Esophagus muscularis mucosa (tissue), 4 donors: ENCODE measurements around the gene NPAS1. TPM values are rescaled to one million over a fixed set of nuclear protein-coding genes. Genes with fewer than 3 reads are reported as not detected.

Source experiments
- DNase-seq: peaks from one replicate; pipeline ENCODE4 v3.0.0-alpha.2; 2017; ENCODE audit errors: extremely low spot score
- H3K27ac ChIP-seq, 4 donors: fragments of 200-600 bp; sonication (generic); replicated peaks in 1 of 4; 1 replicate in 3 of 4; 2 replicates in 1 of 4; pipeline ENCODE4 v1.5.1; 2016 to 2019; ENCODE audit warnings: mild to moderate bottlenecking in 1 of 4
- H3K27me3 ChIP-seq, 4 donors: fragments of 200-600 bp; sonication (generic); one replicate each; pipeline versions ENCODE4 v1.5.1 to v1.6.0; 2016 to 2019
- H3K36me3 ChIP-seq, 4 donors: fragments of 200-600 bp; sonication (generic); one replicate each; pipeline ENCODE4 v1.5.1; 2016 to 2019
- H3K4me1 ChIP-seq, 4 donors: fragments of 200-600 bp; sonication (generic); one replicate each; pipeline ENCODE4 v1.5.1; 2016 to 2019
- H3K4me3 ChIP-seq, 4 donors: fragments of 200-600 bp; sonication (generic); 1 replicate in 2 of 4; 2 replicates in 2 of 4; pipeline ENCODE4 v1.5.1; 2016 to 2019; ENCODE audit warnings: mild to moderate bottlenecking in 4 of 4, moderate library complexity in 1 of 4
- H3K9me3 ChIP-seq, 4 donors: fragments of 200-600 bp; sonication (generic); 1 replicate in 3 of 4; 2 replicates in 1 of 4; pipeline ENCODE4 v1.5.1; 2016 to 2019
- CTCF ChIP-seq, 3 experiments: fragments of 200-600 bp in 2 of 3; fragments of 450-650 bp in 1 of 3; sonication (generic) in 2 of 3; IDR thresholded peaks; one replicate each; pipeline ENCODE4 v1.5.1; 2017 to 2019; ENCODE audit warnings: antibody characterized with exemption in 3 of 3, mild to moderate bottlenecking in 2 of 3, moderate library complexity in 1 of 3
- EP300 ChIP-seq: sonication (generic); formaldehyde crosslinking; IDR thresholded peaks from one replicate; pipeline ENCODE4 v1.6.1; 2017; ENCODE audit warnings: antibody characterized with exemption
- POLR2A ChIP-seq: fragments of 450-650 bp; IDR thresholded peaks from one replicate; pipeline ENCODE4 v1.6.1; 2017; ENCODE audit warnings: antibody characterized with exemption, moderate library complexity, mild to moderate bottlenecking, low read depth
- POLR2AphosphoS5 ChIP-seq, 2 donors: sonication (generic); formaldehyde crosslinking; IDR thresholded peaks; one replicate each; pipeline ENCODE4 v1.6.1; 2017; ENCODE audit warnings: antibody characterized with exemption in 2 of 2
- WGBS: methylation state at CpG from one replicate; pipeline ENCODE4 v1.1.5; 2018; 5-methylcytosine and 5-hydroxymethylcytosine counted together
- intact Hi-C: fragments of 100-400 bp; cut with DNase I; formaldehyde crosslinking; loops from one replicate; pipeline ENCODE4 v1.15.1; 2023
- total RNA-seq, 4 donors: library from RNA; depleted of rRNA; stranded (reverse); fragments of >200 nt; gene quantifications; one replicate each; pipeline versions ENCODE4 v1.1.0 to v1.2.1, GENCODE V29; 2016

Gene NPAS1
- total RNA-seq, 4 donors from 2014 or later, result 0.34 TPM; not detected in 3

GRCh38 chr19:46975011-46975924, 44.4 kb upstream of the NPAS1 start:
- Histone ChIP-seq H3K27me3 (no peaks in the 10 kb centered on the region), H3K4me1 (peaks cover 66 to 100% (median 87%) of the 10 kb centered on the region in 4 donors), H3K9me3 (no peaks in the 10 kb centered on the region), H3K4me3 (no peak overlapping the region), H3K27ac (peak overlapping the region; percentile 80 to 91 (median 85)), H3K36me3 (peaks cover 0 to 3% (median 0%) of the 10 kb centered on the region in 4 donors)
- no peak for DNase-seq
- no peak for TF ChIP-seq CTCF (IDR thresholded peaks at IDR 0.05)
- intact Hi-C loops, result no loop called here
- 67% methylated on average over 15 of the region's 16 CpGs for WGBS

- Histone ChIP-seq H3K27ac (peak overlapping the region; percentile 80 to 91 (median 85)), H3K4me1 (peaks cover 75 to 100% (median 89%) of the 10 kb centered on the region in 4 donors), H3K4me3 (peak overlapping the region in 3 of 4 donors; percentile 1 to 27 (median 12)), H3K27me3 (no peaks in the 10 kb centered on the region), H3K9me3 (no peaks in the 10 kb centered on the region), H3K36me3 (peaks cover 0 to 3% (median 0%) of the 10 kb centered on the region in 4 donors)
- TF ChIP-seq CTCF (IDR thresholded peaks at IDR 0.05), result peak in 1 of 3 experiments; percentile 3
- TF ChIP-seq POLR2AphosphoS5 (IDR thresholded peaks at IDR 0.05), result peak; percentile 77 to 90
- TF ChIP-seq EP300, result no peak
- no peak for TF ChIP-seq POLR2A
- DNase-seq, result peak; percentile 96
- intact Hi-C loops, result no loop called here
- WGBS, result 21% methylated on average over 4 of the region's 18 CpGs
Observed at GRCh38 chr19:46975925-46976782, 43.5 kb upstream of the NPAS1 start.

GRCh38 chr19:46976845-46977320, 42.8 kb upstream of the NPAS1 start:
- no peaks in the 10 kb centered on the region for H3K27me3 ChIP-seq
- peak overlapping the region in 1 of 4 donors; percentile 27 for H3K4me3 ChIP-seq
- WGBS, result 23% methylated on average over 5 of the region's 8 CpGs
- H3K4me1 ChIP-seq, result peaks cover 77 to 100% (median 91%) of the 10 kb centered on the region in 4 donors
- no peak for TF ChIP-seq EP300
- intact Hi-C loops, result no loop called here
- H3K27ac ChIP-seq, result peak overlapping the region; percentile 80 to 91 (median 85)
- H3K9me3 ChIP-seq, result no peaks in the 10 kb centered on the region
- H3K36me3 ChIP-seq, result peaks cover 0 to 3% (median 0%) of the 10 kb centered on the region in 4 donors
- DNase-seq, result no peak

- DNase-seq, result no peak
- Histone ChIP-seq H3K4me3 (no peak overlapping the region), H3K4me1 (peaks cover 77 to 100% (median 91%) of the 10 kb centered on the region in 4 donors), H3K9me3 (no peaks in the 10 kb centered on the region), H3K27me3 (no peaks in the 10 kb centered on the region), H3K36me3 (peaks cover 0 to 3% (median 0%) of the 10 kb centered on the region in 4 donors), H3K27ac (peak overlapping the region; percentile 80 to 91 (median 85))
- intact Hi-C loops, result no loop called here
- TF ChIP-seq EP300, result no peak
- no peak for TF ChIP-seq POLR2A
- TF ChIP-seq POLR2AphosphoS5 (IDR thresholded peaks at IDR 0.05), result no peak
- TF ChIP-seq CTCF (IDR thresholded peaks at IDR 0.05), result no peak
- WGBS, result 41% methylated on average over 7 of the region's 7 CpGs
Observed at GRCh38 chr19:46977548-46977947, 42.1 kb upstream of the NPAS1 start.
